Osteocyte (in vitro differentiated cells): Measurements from ENCODE around the gene TP73. TPM values are rescaled to one million over a fixed set of nuclear protein-coding genes. Genes with fewer than 3 reads are reported as not detected.

ENCODE experiments used
- DNase-seq: peaks from one replicate; pipeline ENCODE4 v3.0.0; 2021; ENCODE audit warnings: mixed read lengths; ENCODE audit not compliant: unreplicated experiment; ENCODE audit errors: extremely low spot score
- H3K27ac Mint-ChIP-seq: one replicate; pipeline ENCODE4 v1.8.0; 2021; ENCODE audit warnings: mild to moderate bottlenecking, mixed read lengths; ENCODE audit not compliant: unreplicated experiment
- H3K27me3 Mint-ChIP-seq: one replicate; pipeline ENCODE4 v1.8.0; 2021; ENCODE audit warnings: mixed read lengths; ENCODE audit not compliant: unreplicated experiment
- H3K36me3 Mint-ChIP-seq: one replicate; pipeline ENCODE4 v1.8.0; 2021; ENCODE audit warnings: mixed read lengths; ENCODE audit not compliant: unreplicated experiment
- H3K4me1 Mint-ChIP-seq: one replicate; pipeline ENCODE4 v1.8.0; 2021; ENCODE audit warnings: mixed read lengths; ENCODE audit not compliant: unreplicated experiment
- H3K4me3 Mint-ChIP-seq: one replicate; pipeline ENCODE4 v1.8.0; 2021; ENCODE audit warnings: mild to moderate bottlenecking, moderate library complexity, mixed read lengths; ENCODE audit not compliant: unreplicated experiment
- H3K9me3 Mint-ChIP-seq: one replicate; pipeline ENCODE4 v1.8.0; 2021; ENCODE audit warnings: mixed read lengths; ENCODE audit not compliant: unreplicated experiment
- CTCF ChIP-seq: fragments of 200-600 bp; sonication (generic); IDR thresholded peaks from 2 replicates; pipeline ENCODE4 v1.5.0; 2021; ENCODE audit warnings: antibody characterized with exemption, mild to moderate bottlenecking, moderate library complexity
- total RNA-seq: library from RNA; stranded (reverse); gene quantifications from 2 replicates; pipeline ENCODE4 v1.2.1, GENCODE V29; 2021

TP73 gene
- total RNA-seq, 1 donor from 2014 or later, result 0.24 TPM

- H3K4me3 Mint-ChIP-seq, result no peak overlapping the region
- TF ChIP-seq CTCF, result no peak
- no peaks in the 10 kb centered on the region for H3K27me3 Mint-ChIP-seq
- no peaks in the 10 kb centered on the region for H3K36me3 Mint-ChIP-seq
- H3K4me1 Mint-ChIP-seq, result peaks cover 16% of the 10 kb centered on the region
- no peaks in the 10 kb centered on the region for H3K9me3 Mint-ChIP-seq
- DNase-seq, result no peak
- no peak overlapping the region for H3K27ac Mint-ChIP-seq
Observed at GRCh38 chr1:3774276-3774945, 122.1 kb downstream of the TP73 start.

- no peak for TF ChIP-seq CTCF
- no peak overlapping the region for H3K4me3 Mint-ChIP-seq
- DNase-seq, result no peak
- H3K27ac Mint-ChIP-seq, result peak overlapping the region; percentile 50
- peaks cover 5% of the 10 kb centered on the region for H3K36me3 Mint-ChIP-seq
- no peaks in the 10 kb centered on the region for H3K9me3 Mint-ChIP-seq
- H3K27me3 Mint-ChIP-seq, result no peaks in the 10 kb centered on the region
- peaks cover 16% of the 10 kb centered on the region for H3K4me1 Mint-ChIP-seq
Observed at GRCh38 chr1:3774946-3775489, 122.7 kb downstream of the TP73 start.

GRCh38 chr1:3775490-3776230 lies 123.3 kb downstream of the TP73 start:
- H3K4me3 Mint-ChIP-seq, result no peak overlapping the region
- H3K36me3 Mint-ChIP-seq, result peaks cover 11% of the 10 kb centered on the region
- no peak for TF ChIP-seq CTCF
- peak overlapping the region; percentile 50 for H3K27ac Mint-ChIP-seq
- DNase-seq, result peak; percentile 82
- no peaks in the 10 kb centered on the region for H3K27me3 Mint-ChIP-seq
- H3K4me1 Mint-ChIP-seq, result peaks cover 16% of the 10 kb centered on the region
- no peaks in the 10 kb centered on the region for H3K9me3 Mint-ChIP-seq

GRCh38 chr1:3776231-3776961 lies 124.1 kb downstream of the TP73 start:
- Mint-ChIP-seq H3K4me3 (no peak overlapping the region), H3K9me3 (no peaks in the 10 kb centered on the region), H3K4me1 (peaks cover 16% of the 10 kb centered on the region), H3K27ac (no peak overlapping the region), H3K27me3 (no peaks in the 10 kb centered on the region), H3K36me3 (peaks cover 14% of the 10 kb centered on the region)
- DNase-seq, result no peak
- TF ChIP-seq CTCF, result no peak
